ENCODE measurements around the gene AGPAT3.

- TF ChIP-seq, protein P1, sequence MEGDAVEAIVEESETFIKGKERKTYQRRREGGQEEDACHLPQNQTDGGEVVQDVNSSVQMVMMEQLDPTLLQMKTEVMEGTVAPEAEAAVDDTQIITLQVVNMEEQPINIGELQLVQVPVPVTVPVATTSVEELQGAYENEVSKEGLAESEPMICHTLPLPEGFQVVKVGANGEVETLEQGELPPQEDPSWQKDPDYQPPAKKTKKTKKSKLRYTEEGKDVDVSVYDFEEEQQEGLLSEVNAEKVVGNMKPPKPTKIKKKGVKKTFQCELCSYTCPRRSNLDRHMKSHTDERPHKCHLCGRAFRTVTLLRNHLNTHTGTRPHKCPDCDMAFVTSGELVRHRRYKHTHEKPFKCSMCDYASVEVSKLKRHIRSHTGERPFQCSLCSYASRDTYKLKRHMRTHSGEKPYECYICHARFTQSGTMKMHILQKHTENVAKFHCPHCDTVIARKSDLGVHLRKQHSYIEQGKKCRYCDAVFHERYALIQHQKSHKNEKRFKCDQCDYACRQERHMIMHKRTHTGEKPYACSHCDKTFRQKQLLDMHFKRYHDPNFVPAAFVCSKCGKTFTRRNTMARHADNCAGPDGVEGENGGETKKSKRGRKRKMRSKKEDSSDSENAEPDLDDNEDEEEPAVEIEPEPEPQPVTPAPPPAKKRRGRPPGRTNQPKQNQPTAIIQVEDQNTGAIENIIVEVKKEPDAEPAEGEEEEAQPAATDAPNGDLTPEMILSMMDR (IDR thresholded peaks at IDR 0.05), result no peak
- no peak for TF ChIP-seq EP300 (IDR thresholded peaks at IDR 0.05)
- no peak for TF ChIP-seq POLR2A (IDR thresholded peaks at IDR 0.05; ENCODE audit: low read depth)
- TF ChIP-seq POLR2AphosphoS5 (IDR thresholded peaks at IDR 0.05), result no peak
Measured at GRCh38 chr21:43845386-43845785, 19.6 kb upstream of the AGPAT3 start.

All from esophagus muscularis mucosa (tissue), 4 donors.